ENCODE measurements around the gene AK1. TPM values are rescaled to one million over a fixed set of nuclear protein-coding genes. Genes with fewer than 3 reads are reported as not detected.

Gene AK1
- total RNA-seq, 1 experiment from 2014 or later: 31.6 TPM

- H3K9ac ChIP-seq (ENCODE audit: extremely low read depth, insufficient read length, low read length): no peak overlapping the region
- no peak overlapping the region for H4K5ac ChIP-seq (ENCODE audit: insufficient read length, low read depth, low read length)
- peaks cover 5 to 12% of the 10 kb centered on the region in 2 experiments; a peak in 3 of 5 replicates for H3K9me3 Mint-ChIP-seq
- no peak overlapping the region for H3K23ac ChIP-seq (ENCODE audit: insufficient read length, low read depth, low read length)
- no peak overlapping the region for H3K4me3 Mint-ChIP-seq
- H2BK5ac ChIP-seq (ENCODE audit: insufficient read length, low read length): no peak overlapping the region
- H3K14ac ChIP-seq (ENCODE audit: insufficient read depth, low read length): no peak overlapping the region
- no peak overlapping the region for H3K56ac ChIP-seq (ENCODE audit: insufficient read length, low read depth, low read length)
- no peak overlapping the region for H3K27ac ChIP-seq (ENCODE audit: insufficient read length, low read depth, low read length)
- no peaks in the 10 kb centered on the region for H3K4me1 ChIP-seq (ENCODE audit: insufficient read depth, low read length)
- TF ChIP-seq, protein P1, sequence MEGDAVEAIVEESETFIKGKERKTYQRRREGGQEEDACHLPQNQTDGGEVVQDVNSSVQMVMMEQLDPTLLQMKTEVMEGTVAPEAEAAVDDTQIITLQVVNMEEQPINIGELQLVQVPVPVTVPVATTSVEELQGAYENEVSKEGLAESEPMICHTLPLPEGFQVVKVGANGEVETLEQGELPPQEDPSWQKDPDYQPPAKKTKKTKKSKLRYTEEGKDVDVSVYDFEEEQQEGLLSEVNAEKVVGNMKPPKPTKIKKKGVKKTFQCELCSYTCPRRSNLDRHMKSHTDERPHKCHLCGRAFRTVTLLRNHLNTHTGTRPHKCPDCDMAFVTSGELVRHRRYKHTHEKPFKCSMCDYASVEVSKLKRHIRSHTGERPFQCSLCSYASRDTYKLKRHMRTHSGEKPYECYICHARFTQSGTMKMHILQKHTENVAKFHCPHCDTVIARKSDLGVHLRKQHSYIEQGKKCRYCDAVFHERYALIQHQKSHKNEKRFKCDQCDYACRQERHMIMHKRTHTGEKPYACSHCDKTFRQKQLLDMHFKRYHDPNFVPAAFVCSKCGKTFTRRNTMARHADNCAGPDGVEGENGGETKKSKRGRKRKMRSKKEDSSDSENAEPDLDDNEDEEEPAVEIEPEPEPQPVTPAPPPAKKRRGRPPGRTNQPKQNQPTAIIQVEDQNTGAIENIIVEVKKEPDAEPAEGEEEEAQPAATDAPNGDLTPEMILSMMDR (conservative IDR thresholded peaks at IDR 0.05): no peak
- H2BK20ac ChIP-seq (ENCODE audit: low read depth, low read length, poor library complexity, severe bottlenecking): no peak overlapping the region
- peaks cover 2% of the 10 kb centered on the region for H3K27me3 Mint-ChIP-seq (ENCODE audit: low read depth)
- no peak overlapping the region for H3K18ac ChIP-seq (ENCODE audit: insufficient read length, low read depth, low read length)
- H3K4ac ChIP-seq (ENCODE audit: low read depth, low read length): no peak overlapping the region
- WGBS (ENCODE audit: extremely low coverage, insufficient read length, low lambda C conversion rate): no CpG with 5 or more reads among the region's 12 CpGs
- no peak overlapping the region for H2BK15ac ChIP-seq (ENCODE audit: low read depth, low read length)
- DNase-seq: no peak
- no peak overlapping the region for H3K4me2 ChIP-seq (ENCODE audit: insufficient read depth, insufficient read length, low read length)
- peaks cover 0 to 8% (median 4%) of the 10 kb centered on the region in 3 experiments; a peak in 3 of 7 replicates for H3K36me3 Mint-ChIP-seq (ENCODE audit: insufficient read depth in 1 of 3, low read depth in 3 of 3)
- H2AFZ ChIP-seq (ENCODE audit: low read length): no peak overlapping the region
- no peak overlapping the region for H4K91ac ChIP-seq (ENCODE audit: insufficient read length, low read depth, low read length)
- no peak overlapping the region for H4K8ac ChIP-seq (replicated peaks; ENCODE audit: insufficient read length, low read depth, low read length)
- no peak overlapping the region for H2BK12ac ChIP-seq (ENCODE audit: insufficient read length, low read depth, low read length)
- H3K23me2 ChIP-seq (ENCODE audit: insufficient read length, low read depth, low read length, poor library complexity, severe bottlenecking): no peaks in the 10 kb centered on the region
- peaks cover 4 to 6% of the 10 kb centered on the region in 2 experiments; a peak in 3 of 4 replicates for H3K4me1 Mint-ChIP-seq
- no peaks in the 10 kb centered on the region for H3K79me2 ChIP-seq (ENCODE audit: insufficient read depth, low read length)
- H3T11ph ChIP-seq (ENCODE audit: low read length): no peak overlapping the region
- no peaks in the 10 kb centered on the region for H3K9me3 ChIP-seq (ENCODE audit: control insufficient read depth, low read depth, low read length)
- H3K79me1 ChIP-seq (ENCODE audit: insufficient read depth, low read depth, low read length, poor library complexity, severe bottlenecking): no peaks in the 10 kb centered on the region
- H4K20me1 ChIP-seq (ENCODE audit: control insufficient read depth, insufficient read depth, insufficient read length): no peaks in the 10 kb centered on the region
- H3K27ac Mint-ChIP-seq: peak overlapping the region in 1 of 3 experiments; percentile 80; a peak in 2 of 7 replicates
- no peaks in the 10 kb centered on the region for H3K27me3 ChIP-seq (ENCODE audit: insufficient read depth, low read length)
- H2BK120ac ChIP-seq (ENCODE audit: low read depth, low read length, poor library complexity, severe bottlenecking): no peak overlapping the region
- no peak overlapping the region for H2AK5ac ChIP-seq (ENCODE audit: insufficient read length, low read length)
These were observed 29.4 kb downstream of the AK1 start for GRCh38 chr9:127847833-127848755.

Measured in H9 (cell line).